HepG2 (cell line): ENCODE results near the gene ZNF248. TPM values are rescaled to one million over a fixed set of nuclear protein-coding genes. Genes with fewer than 3 reads are reported as not detected.

Experiments
- FOSL1 ChIP-seq: sonication (generic); formaldehyde crosslinking; IDR thresholded peaks from 2 replicates; pipeline ENCODE4 v1.9.0; 2021; ENCODE audit warnings: missing genetic modification reagents, borderline replicate concordance
- HCFC1 ChIP-seq: fragments of 150-350 bp; IDR thresholded peaks from 2 replicates; pipeline ENCODE4 v1.6.1; 2014; ENCODE audit warnings: low read depth, low read length
- JARID2 ChIP-seq: sonication (generic); formaldehyde crosslinking; IDR thresholded peaks from 2 replicates; pipeline ENCODE4 v1.8.1; 2023; ENCODE audit warnings: missing genetic modification reagents, inconsistent platforms; ENCODE audit not compliant: insufficient replicate concordance
- KIAA2018 ChIP-seq: sonication (generic); formaldehyde crosslinking; IDR thresholded peaks from 2 replicates; pipeline ENCODE4 v1.5.0; 2020; ENCODE audit warnings: mild to moderate bottlenecking, missing genetic modification reagents, borderline replicate concordance
- MYNN ChIP-seq: sonication (generic); formaldehyde crosslinking; IDR thresholded peaks from 2 replicates; pipeline ENCODE4 v1.4.0; 2020; ENCODE audit warnings: mild to moderate bottlenecking, low read depth, missing genetic modification reagents
- STAG1 ChIP-seq: sonication (generic); formaldehyde crosslinking; IDR thresholded peaks from 2 replicates; pipeline ENCODE4 v1.4.0; 2020; ENCODE audit warnings: missing genetic modification reagents
- TOPORS ChIP-seq: sonication (generic); formaldehyde crosslinking; IDR thresholded peaks from 2 replicates; pipeline ENCODE4 v1.8.0; 2023; ENCODE audit warnings: mild to moderate bottlenecking, missing genetic modification reagents
- ZBTB33 ChIP-seq: sonication (generic); formaldehyde crosslinking; IDR thresholded peaks from 2 replicates; pipeline ENCODE4 v1.4.0; 2020; ENCODE audit warnings: missing genetic modification reagents
- ZBTB39 ChIP-seq: sonication (generic); formaldehyde crosslinking; IDR thresholded peaks from 2 replicates; pipeline ENCODE4 v1.5.0; 2020; ENCODE audit warnings: missing genetic modification reagents
- ZFP62 ChIP-seq: sonication (generic); formaldehyde crosslinking; IDR thresholded peaks from 2 replicates; pipeline ENCODE4 v1.4.0; 2020; ENCODE audit warnings: missing genetic modification reagents
- ZNF224 ChIP-seq: sonication (generic); formaldehyde crosslinking; IDR thresholded peaks from 2 replicates; pipeline ENCODE4 v1.5.0; 2020; ENCODE audit warnings: mild to moderate bottlenecking, missing genetic modification reagents
- ZNF3 ChIP-seq: IDR thresholded peaks from 2 replicates; pipeline ENCODE4 v1.7.0; 2017; ENCODE audit warnings: inconsistent platforms
- ZNF503 ChIP-seq: sonication (generic); formaldehyde crosslinking; IDR thresholded peaks from 2 replicates; pipeline ENCODE4 v1.4.0; 2020; ENCODE audit warnings: missing genetic modification reagents
- ZNF629 ChIP-seq: sonication (generic); formaldehyde crosslinking; conservative IDR thresholded peaks from 2 replicates; pipeline ENCODE4 v1.5.0; 2020; ENCODE audit warnings: missing genetic modification reagents
- polyA plus RNA-seq, 8 experiments: library from polyadenylated mRNA; depleted of rRNA in 3 of 8; stranded (reverse) in 7 of 8; unstranded in 1 of 8; fragments of >200 nt; fragmentation: Illumina TruSeq in 4 of 8; extraction: Trizol in 4 of 8; gene quantifications; 2 replicates each; pipeline versions ENCODE4 v1.2.1 to v1.2.3, GENCODE V29; 2011 to 2016; ENCODE audit warnings: low read depth in 4 of 8, missing spikeins in 1 of 8, mixed read lengths in 1 of 8; ENCODE audit not compliant: insufficient read depth in 1 of 8
- total RNA-seq, 5 experiments: library from RNA; depleted of rRNA; stranded (reverse); fragments of >200 nt; fragmentation: Illumina TruSeq; extraction: Trizol; gene quantifications; 2 replicates each; pipeline ENCODE4 v1.2.3, GENCODE V29; 2016; ENCODE audit warnings: low read depth in 1 of 5

ZNF248 gene
- total and polyA plus RNA-seq, 2 of the 13 experiments (the other 11 are each of a cell fraction or from before 2014, with no cell fraction given): 12.8 to 13.3 TPM

- TF ChIP-seq ZNF503 (CRISPR knock-in tag): no peak
- TF ChIP-seq MYNN: peak; percentile 93; the same call in 1 of the 2 replicates
- TF ChIP-seq ZFP62 (CRISPR knock-in tag): no peak
- no peak for TF ChIP-seq HCFC1
- no peak for TF ChIP-seq FOSL1 (CRISPR knock-in tag)
- no peak for TF ChIP-seq STAG1 (CRISPR knock-in tag)
- TF ChIP-seq JARID2: no peak
- TF ChIP-seq KIAA2018 (CRISPR knock-in tag): no peak
- peak; percentile 20; the same call in 1 of the 2 replicates for TF ChIP-seq ZBTB39
- TF ChIP-seq TOPORS (CRISPR knock-in tag): peak; percentile 96
- 0 out of 2 replicates have a peak, but pooled peaks have one; percentile 19 for TF ChIP-seq ZNF224 (CRISPR knock-in tag)
- TF ChIP-seq ZNF629 (CRISPR knock-in tag): no peak
- TF ChIP-seq ZBTB33: peak; percentile 31
- TF ChIP-seq ZNF3 (CRISPR knock-in tag): peak; percentile 47; the same call in 1 of the 2 replicates
Observed at GRCh38 chr10:37857287-37858211, at the start of gene ZNF248 (continued).
